NCI-H1417 (cell line): ENCODE results near the gene SOX13.
A peak's percentile ranks its signal among the peaks of the same experiment; 100 is the strongest.

ENCODE experiments used
- DNase-seq, 3 experiments: peaks; one replicate each; lab custom pipeline; 2025; lab: John Stamatoyannopoulos, UW

SOX13 gene

DNA sequence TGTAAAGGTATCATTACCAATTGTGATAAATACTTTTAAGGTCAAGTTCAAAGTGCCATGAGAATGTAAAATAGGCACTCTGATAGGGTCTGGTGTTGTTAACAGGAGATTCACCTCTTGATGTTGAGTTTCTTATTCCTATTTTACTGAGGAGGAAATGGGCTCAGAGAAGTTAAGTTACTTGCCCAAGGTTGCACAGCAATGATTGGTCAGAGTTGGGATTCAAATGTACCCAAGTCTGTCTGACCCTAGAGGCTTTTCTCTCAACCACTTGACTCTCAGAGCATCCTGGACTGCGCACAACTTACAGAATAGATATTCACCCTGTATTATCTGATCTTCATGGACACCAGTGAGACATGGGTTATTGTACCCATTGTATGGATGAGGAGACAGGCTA, 33.9 kb downstream of the SOX13 start:
- no peak for DNase-seq

DNA sequence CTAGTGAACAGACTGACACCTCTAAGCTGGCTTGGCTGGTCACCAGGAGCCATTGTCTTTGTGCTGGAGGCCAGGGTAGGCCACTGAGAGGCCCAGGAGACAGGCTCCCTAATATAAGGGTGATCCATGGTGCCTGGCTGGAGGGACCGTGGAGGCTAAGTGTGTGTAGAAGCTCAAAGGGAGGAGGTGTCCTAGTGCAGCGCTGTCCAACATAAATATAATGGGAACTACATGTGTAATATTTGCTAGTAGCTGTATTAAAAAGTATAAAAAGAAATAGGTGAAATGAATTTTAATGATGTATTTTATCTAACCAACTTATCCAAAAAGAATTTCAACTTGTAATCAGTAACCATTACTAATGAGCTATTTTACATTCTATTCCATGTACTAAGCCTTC, 35.0 kb downstream of the SOX13 start:
- DNase-seq = peak in 1 of 3 experiments; percentile 46

DNA sequence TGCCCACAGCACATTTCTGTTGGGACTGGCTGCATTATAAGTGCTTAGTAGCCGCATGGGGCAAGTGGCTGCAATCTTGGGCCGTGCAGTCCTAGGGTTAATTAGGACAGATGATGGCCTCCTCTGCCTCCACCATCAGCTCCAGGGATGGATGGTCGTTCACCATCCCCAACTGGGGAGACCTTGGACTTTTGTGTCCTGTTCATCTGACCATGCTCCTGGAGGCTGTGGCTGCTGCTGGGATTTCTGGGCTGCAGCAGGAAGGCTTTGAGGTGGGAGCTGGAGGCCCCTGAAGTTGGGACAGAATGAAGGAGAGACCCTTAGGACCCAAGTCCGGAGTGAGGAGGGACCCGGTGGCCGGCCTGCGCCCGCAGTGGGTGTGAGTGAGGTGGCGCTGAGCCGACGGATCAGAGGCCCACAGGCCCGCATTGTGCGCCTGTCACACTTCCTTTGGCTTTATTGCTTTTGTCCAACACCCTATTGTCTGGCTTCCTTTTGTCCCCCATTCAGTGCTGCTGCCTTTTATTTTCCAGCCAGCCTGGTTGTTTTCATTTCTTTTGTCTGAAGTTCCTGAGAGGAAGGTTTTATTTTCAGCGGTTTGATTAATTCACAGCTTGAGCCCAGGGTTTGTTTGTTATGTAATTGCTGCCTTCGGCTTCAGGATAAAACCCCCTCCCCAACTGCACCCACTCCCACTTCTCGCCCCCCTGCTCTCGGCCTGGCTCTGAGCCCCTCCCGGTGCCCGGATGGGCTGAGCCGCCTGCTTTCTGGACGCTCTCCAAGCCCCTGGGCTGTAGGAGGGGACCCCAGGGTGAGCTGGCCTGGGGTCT, 35.6 kb downstream of the SOX13 start:
- DNase-seq = peak in 2 of 3 experiments; percentile 84 to 97

DNA sequence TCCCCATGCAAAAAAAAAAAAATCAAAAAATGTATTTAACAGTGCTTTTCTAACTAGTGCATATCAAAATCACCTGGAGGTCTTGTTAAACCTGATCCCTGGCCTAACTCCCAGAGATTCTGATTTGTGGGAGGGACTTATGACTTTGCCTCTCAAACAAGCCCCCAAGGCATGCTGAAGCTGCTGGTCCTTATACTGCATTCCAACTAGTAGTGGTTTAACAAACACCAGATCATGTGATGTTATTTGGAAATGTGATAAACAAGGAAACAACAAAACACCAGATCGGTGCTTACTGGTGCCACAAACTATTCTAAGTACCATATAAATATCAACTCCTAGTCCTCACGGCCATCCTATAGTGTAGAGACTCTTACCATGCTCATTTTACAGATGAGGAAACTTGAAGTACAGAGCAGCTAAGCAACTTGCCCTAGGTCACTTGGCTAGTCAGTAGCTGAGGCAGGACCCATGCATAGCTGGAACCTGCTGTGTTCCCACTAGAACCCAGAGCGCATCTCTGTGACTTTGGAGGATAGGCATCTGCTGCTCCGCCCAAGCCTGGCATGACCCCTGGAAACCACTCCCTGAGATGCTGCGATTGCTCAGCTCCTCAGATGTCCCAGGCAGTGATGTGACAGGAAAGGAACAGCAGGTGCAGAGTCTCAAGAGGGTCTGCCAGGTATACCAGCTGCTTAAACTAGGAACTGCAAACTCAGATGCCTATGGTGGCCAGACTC, 38.1 kb downstream of the SOX13 start:
- peak in 2 of 3 experiments; percentile 42 to 47 for DNase-seq

DNA sequence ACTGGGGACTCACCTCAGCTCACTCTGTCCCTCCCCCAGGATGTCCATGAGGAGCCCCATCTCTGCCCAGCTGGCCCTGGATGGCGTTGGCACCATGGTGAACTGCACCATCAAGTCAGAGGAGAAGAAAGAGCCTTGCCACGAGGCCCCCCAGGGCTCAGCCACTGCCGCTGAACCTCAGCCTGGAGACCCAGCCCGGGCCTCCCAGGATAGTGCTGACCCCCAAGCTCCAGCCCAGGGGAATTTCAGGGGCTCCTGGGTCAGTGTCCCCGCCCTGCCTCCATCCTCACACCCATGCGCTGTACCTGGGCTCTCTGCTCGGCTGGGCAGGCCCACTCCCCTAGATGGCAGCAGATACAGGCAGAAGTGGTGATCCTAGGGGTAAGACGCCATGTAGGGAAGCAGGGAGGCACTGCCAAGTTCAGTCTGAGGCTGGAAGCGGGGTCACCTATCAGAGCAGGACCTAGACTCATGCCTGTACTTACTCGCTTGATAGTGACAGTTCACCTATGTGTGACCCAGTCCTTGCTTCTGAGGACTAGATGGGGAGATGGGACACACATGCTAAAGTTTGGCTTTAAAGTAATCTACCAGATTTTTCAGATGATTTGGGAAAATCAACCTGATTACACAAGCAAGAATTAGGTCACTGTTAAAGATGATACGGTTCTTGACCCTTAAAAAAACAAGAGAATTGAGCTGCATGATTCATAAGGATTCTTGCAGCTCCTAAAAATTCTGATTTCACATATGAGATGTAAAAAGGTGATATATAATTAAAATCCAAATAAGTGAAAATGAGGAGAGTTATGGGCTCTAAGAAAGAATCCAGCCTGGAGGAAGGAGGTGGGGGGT, 40.2 kb downstream of the SOX13 start:
- DNase-seq = no peak

DNA sequence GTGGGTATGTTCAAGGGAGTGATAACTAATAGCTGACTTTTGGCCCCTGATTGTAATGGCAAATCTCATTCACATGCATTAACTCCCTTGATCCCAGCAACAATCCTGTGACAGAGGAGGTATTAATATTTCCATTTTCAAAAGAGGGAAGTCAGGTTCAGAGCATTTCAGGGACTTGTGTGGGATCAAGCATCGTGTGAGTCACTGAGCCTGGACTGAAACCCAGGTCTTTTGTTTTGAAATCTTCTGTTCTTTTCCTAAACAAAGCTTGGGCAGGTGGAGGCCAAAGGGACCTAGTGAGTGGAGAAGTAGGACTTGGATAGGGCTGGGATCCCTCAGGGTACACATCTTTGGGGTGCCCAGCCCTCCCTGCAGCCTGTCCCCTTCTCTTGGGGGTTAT, 41.0 kb downstream of the SOX13 start:
- DNase-seq = no peak

DNA sequence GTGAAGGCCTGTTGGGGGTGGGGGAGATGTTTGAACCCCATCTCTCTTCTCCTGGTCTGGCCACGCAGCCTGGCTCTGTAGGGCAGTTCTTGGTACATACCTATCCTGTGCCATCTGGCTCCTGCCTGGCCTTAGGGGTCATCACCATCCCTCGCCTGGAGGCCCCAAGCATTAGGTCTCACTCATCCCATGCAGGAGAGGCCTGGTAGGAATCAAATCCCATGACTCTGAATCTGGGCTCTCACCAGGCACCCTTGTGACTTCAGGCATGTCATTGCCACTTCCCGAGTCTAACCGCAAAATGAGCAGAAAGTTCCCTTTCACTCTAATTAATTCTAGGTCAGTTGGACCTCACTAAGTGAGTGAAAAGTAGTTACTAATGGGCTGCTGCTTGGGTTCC, 41.7 kb downstream of the SOX13 start:
- no peak for DNase-seq

DNA sequence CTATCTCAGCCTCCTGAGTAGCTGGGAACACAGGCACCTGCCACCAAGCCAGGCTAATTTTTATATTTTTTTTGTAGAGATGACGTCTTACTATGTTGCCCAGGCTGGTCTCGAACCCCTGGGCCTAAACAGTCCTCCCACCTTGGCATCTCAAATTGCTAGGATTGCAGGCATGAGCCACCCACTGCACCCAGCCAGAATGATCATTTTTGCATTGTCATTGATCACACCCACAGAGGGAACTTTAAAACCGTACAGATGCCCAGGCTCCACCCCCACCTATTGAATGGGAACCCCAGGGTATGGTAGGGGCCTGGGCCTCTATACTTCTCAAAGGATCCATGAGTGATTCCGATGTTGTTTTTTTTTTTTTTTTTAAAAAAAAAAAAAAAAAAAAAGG, 42.2 kb downstream of the SOX13 start:
- DNase-seq = no peak

DNA sequence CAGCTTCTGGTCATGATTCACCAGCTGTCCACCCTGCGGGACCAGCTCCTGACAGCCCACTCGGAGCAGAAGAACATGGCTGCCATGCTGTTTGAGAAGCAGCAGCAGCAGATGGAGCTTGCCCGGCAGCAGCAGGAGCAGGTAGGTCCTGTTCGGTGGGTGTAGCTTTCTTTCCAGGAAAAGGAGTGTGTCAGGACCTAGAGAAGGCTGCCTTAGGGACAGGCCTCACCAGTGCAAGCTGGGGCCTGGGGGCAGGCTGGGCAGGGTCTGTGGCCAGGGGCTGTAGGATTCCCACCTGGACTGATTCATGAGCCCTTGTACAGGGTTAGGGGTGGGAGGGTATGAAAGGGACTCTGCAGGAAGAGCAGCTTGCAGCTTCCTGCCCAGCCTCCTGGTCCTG, 43.6 kb downstream of the SOX13 start:
- DNase-seq = no peak

DNA sequence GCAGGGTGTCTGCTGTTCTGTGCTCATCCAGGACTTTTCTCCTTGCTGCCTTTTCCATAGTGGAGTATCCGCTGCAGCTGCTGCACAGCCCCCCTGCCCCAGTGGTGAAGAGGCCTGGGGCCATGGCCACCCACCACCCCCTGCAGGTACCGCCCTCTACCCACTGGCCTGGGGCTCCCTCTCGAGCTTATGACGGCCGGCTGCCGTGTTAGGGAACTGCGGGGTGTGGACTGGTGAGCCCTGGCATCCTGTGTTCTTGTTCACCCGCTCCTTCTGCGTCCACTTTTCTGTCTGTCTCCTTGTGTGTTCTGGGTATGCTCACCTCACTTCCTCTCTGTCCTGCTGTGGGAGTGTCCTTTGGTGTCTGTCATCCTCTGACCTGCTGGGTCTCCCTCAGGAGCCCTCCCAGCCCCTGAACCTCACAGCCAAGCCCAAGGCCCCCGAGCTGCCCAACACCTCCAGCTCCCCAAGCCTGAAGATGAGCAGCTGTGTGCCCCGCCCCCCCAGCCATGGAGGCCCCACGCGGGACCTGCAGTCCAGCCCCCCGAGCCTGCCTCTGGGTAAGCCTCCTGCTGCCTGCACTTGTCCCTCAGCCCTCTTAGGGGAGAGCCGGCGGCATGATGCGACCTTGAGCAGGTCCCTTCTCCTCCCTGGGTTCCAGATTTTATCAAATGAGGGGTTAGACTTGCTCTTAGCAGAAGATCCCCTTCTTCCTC, 49.1 kb downstream of the SOX13 start:
- DNase-seq = no peak

DNA sequence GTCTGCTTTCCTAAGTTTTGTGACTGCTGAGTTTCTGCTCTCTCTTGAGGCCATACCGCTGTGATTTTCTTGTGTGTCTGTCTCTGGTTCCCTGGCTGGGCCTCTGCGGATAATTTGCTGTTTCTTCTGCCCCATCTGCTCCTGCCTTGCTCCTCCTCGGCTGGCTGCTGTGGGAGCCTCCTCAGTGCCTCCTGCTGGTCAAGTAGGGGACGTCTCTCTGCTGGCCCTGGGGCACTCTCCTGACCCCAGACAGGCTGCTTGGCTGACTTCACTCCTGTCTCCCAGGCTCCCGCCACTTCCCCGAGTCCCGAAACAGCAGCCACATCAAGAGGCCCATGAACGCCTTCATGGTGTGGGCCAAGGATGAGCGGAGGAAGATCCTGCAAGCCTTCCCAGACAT, 50.5 kb downstream of the SOX13 start:
- DNase-seq = no peak

DNA sequence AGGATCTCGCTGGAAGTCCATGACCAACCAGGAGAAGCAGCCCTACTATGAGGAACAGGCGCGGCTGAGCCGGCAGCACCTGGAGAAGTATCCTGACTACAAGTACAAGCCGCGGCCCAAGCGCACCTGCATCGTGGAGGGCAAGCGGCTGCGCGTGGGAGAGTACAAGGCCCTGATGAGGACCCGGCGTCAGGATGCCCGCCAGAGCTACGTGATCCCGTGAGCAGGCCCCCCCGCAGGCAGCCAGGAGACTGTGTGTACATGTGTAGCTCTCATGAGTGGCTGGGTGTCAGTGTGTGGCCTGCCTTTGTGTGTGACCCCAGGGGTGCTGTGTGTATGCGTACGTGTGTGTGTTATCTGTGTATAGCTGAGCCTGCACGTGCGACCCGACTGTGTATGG, 51.7 kb downstream of the SOX13 start:
- DNase-seq = no peak

DNA sequence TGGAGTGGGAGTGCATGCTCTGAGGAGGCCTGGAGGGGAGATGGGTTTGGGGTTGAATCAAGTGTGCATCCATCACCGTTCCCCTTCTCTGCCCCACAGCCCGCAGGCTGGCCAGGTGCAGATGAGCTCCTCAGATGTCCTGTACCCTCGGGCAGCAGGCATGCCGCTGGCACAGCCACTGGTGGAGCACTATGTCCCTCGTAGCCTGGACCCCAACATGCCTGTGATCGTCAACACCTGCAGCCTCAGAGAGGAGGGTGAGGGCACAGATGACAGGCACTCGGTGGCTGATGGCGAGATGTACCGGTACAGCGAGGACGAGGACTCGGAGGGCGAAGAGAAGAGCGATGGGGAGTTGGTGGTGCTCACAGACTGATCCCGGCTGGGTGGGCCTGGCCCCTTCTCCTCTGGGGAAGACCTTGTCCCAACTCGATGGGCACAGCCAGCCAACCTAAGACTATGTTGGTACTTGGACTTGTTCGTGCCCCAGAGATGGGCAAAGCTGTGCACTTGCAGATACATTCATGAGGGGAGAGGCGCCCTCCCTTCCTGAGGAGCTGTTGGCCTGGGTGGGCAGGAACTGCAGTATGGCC, 52.9 kb downstream of the SOX13 start:
- DNase-seq = no peak

DNA sequence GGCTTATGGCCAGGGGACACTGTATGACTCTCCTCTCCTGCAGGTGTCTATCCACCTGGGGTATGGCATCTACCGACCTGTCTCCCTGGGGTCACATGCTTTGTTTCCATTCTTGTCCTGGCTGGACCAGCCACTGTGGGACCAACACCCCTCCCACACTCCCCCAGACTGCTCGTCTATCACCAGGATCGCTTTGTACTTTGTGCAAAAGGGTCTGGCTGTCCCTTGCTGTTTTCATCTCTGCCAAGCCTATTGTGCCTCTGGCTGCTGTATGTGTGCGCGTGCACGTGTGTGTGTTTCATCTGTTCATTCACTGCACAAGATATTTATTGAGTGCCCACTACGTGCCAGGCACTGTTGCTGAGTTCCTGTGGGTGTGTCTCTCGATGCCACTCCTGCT, 53.5 kb downstream of the SOX13 start:
- DNase-seq = no peak

DNA sequence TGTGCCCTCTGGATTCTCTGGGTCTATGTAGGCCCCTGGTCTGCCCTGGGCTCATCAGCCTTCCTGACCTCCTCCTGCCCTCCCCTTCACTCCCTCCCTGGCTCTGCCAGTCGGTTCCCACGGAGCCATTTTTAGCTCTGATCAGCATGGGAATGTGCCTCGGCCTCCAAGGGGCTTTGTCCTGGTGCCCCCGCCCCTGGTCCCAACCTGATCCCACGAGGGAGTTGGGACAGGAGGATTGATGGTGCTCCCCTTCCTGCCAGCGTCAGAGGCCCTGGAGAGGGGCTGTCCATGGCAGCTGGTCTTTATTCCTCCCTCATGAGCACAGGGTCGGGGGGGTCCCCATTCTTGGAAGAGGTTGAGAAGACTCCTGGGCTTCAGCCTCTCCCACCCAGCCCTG, 54.0 kb downstream of the SOX13 start:
- no peak for DNase-seq

DNA sequence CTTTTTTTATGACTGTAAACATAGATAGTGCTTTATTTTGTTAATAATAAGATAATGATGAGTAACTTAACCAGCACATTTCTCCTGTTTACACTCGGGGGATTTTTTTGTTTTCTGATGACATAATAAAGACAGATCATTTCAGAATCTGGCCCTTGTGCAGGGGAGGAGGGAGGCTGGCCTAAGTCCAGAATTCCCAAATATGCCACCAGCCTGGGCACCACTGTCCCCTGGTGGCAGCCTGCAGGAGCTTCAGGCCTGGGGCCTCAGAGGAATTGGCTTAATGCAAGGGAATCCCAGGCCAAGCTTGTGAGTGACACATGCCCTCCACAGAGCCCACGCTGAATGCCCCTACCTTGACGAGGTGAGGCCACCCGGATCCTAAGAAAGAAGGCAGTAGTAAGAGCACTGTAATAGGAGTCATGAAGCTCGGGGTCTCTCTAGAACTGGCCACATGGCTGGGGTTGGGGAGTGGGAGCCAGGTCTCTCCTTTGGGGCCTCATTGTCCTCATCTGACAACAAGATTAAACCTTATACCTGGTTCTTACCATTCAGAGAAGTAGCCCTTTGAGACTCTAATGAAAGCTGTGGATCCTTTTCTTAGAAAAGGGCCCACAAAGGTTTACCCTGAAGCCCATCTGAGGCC, 54.8 kb downstream of the SOX13 start:
- peak; percentile 57 to 85 (median 81) for DNase-seq

DNA sequence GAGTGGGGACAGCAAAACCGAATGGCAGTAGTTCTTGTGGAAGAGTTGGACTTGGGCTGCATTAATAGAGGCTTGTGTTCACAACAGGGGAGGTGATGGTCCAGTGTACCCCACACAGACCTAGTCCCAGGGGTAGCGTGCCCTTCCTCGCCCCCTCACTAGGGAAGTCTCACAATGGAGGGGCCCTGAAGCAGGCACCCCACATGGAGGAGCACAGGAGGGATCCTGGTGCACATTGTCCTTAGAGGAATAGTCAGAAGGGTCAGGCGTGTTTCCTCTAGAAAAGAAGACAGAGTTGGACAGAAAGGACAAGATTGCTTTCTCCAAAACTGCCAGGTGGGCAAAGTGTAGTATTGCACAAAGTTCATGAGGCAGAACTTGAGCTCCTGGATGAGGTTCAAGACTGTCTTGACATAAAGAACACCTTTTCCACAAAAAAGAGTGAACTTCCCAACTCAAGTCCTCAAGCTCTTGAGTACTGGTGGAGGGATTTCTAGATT, 55.6 kb downstream of the SOX13 start:
- no peak for DNase-seq

DNA sequence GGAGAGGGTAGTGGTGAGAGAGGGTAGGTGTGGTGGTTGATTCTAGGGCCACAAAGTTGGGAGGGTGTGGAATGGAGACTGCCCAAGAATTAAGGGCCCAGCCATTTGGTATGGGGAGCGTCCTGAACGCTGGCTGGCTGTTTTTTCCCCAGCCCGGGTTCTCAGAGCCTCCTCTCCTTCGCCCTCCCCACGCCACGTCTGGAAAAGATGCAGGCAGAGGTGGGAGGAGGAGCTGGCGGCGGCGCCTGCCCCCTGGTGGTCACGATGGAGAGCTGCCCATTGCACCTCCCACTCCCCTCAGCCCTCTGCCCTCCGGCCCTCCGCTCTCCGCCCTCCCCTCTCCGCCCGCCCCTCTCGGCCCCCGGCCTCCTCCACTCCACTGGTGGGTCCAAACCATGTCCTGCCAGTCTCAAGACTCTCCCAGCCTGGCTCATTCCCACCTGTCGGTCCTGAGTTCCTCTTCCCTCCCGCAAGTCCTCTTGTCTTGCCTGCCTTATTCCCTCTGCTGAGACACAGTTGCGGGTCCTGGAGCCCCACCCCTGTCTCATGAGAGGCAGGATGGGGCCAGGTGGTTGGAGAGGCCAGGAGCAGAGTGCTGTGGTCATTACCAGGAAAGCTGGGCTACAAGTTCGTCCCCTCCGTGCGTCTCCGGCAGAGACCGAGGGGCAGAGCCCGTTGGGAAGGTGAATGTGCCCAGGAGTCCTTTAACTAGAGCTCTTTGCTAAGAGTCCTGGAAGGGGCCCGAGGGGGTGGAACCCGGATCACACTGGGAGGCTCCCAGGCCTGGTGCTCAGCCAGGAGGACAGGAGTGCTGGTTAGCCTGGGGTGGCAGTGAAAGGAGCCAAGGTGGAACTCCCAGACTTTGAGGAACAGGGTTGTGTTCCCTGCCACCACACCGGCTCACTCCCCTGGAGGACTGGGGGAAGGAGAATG, 56.3 kb downstream of the SOX13 start:
- peak; percentile 78 to 87 (median 78) for DNase-seq

DNA sequence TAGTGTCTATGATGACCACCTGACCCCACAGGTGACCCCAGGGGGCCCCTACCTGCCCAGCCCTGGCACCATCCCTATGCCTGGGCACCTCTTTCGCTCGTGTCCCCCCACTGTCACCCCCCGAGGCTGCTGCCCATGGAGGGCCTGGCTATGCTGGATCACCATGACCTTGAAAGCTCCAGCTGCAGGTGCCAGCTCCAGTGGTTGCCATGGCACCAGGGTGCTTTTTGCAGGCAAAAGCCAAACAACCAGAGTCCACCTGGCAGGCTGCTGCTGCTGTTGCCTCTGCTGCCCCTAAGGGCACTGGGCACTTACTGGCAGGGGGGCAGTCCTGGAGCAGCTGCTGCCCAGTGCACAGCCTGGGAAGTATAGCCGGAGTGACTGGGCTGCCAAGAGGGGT, 57.3 kb downstream of the SOX13 start:
- peak in 2 of 3 experiments; percentile 75 to 90 for DNase-seq
